IPS-NIHi7 (cell line): Measurements from ENCODE around the gene PARP12.

Source experiments
- DNase-seq: peaks from one replicate; pipeline ENCODE4 v3.0.0; 2012; ENCODE audit warnings: mixed read lengths; ENCODE audit errors: extremely low spot score

Gene PARP12

DNA sequence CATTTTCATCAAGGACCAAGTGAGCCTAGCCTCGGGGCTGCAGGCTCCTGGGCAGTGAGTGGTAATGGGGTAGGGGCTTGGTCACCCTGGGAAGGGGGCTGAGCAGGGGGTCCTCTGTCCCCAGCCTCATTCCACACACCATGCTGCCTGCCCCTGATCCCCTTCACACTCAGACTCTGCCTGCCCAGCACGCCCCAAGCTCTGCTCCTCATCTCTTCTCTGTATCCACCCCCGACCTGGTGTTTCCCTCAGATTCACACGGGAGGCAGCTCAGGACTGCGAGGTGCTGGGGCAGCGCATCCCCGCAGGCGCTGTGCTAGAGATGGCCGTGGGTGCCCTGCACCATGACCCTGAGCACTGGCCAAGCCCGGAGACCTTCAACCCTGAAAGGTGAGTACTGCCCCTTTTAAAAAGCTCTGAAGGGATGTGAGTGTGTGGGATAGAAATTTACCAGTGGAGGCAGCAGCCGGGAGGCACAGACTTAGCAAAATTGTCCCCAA, 47.2 kb downstream of the PARP12 start:
- DNase-seq, result no peak

GRCh38 chr7:140014123-140014522, 48.6 kb downstream of the PARP12 start:
- DNase-seq, result no peak

DNA sequence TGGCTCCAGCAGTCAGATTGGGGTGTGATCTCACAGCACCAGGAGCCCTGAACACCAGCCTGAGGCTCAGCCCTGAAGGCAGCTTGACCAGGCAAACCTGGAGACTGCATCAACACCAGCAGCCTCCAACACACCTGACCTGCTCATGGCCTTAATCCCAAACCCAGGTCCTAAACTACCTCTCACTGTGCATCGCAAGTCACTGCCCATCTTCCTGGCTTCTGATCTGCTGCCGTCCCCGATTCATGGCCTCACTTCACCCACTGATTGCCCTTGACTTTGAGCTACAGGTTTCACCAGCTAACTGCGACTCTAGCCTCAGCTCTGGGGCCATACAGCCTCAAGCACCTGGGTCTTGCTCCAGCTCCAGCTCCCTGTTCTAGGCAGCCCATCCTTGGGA, 49.1 kb downstream of the PARP12 start:
- no peak for DNase-seq

DNA sequence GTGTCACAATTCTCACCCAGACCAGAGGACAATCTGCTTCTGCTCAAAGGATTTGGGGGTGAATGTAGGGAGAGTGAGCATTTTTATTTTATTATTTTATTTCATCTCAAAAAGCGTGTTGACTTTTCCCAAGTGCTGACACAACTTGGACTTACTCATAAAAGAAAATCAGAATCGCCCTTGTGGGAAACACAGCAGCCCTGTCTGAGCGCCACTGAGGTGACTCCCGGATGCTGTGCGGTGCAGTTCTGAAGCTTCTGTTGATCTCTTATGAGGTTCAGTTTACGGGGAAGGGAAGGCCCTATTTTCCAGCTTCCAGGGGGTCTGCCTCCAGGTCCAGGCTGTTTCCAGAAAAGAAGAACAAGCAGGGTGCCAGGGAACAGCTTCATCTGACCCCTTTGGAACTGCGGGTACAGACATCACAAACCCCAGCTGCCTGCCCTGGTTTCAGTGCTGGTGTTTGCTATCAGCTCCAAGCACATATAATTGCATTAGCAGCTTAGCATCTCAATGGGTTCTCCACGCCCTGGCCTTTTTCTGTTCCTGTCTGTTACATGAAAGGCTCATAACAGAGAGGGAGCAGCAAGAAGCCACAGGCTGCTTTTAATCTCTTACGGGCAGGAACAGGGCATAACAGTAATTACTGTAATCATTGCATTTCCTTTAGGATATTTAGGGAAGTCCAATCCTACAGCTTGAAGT, 52.4 kb downstream of the PARP12 start:
- DNase-seq, result no peak

DNA sequence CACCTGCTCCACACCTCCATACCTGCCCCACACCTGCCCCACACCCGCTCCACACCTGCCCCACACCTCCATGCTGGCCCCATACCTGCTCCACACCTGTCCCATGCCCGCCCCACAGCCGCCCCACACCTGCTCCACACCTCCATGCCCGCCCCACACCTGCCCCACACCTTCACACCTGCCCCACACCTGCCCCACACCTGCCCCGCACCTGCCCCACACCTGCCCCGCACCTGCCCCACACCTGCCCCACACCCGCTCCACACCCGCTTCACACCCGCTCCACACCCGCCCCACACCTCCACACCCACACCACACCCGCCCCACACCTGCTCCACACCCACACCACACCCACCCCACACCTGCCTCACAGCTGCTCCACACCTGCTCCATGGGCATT, 53.0 kb downstream of the PARP12 start:
- no peak for DNase-seq

DNA sequence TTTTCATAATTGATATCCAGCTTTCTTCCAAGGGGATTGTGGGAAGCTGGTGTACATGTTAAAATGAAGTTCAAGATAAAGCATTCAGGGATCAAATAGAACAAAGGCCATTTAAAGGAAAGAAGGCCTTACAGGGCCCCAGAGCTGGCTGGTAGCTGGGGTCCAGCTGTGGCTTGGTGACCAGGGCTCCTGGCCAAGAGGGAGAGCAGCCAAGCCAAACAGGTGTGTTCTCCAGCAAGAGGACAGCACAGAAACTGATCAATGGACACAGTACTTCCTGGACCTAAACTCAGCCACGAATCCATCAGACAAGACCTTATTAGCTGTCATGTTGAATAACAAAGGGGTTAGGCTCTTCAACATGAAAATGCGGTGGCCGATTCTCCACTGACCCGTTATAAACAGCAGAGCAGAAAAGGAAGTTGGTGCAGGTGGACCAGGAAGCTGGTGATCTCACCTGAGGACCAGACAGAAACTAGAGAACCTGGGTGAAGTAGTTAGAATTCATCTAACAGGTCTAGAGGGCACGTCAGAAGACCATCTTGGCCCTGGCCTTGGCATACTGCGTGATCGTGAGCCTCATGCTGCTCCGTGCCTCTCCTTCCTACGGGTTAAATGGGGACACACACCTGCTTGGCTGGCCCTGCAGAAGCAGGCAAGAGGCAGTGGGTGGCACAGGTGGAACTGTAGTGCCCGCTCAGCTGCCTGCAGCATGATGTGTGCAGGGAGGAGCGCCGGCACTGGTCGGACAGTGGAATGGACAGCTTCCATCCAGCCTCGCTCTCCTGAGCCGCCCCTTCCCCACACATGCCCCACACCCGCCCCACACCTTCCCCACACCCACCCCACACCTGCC, 53.8 kb downstream of the PARP12 start:
- DNase-seq, result no peak

DNA sequence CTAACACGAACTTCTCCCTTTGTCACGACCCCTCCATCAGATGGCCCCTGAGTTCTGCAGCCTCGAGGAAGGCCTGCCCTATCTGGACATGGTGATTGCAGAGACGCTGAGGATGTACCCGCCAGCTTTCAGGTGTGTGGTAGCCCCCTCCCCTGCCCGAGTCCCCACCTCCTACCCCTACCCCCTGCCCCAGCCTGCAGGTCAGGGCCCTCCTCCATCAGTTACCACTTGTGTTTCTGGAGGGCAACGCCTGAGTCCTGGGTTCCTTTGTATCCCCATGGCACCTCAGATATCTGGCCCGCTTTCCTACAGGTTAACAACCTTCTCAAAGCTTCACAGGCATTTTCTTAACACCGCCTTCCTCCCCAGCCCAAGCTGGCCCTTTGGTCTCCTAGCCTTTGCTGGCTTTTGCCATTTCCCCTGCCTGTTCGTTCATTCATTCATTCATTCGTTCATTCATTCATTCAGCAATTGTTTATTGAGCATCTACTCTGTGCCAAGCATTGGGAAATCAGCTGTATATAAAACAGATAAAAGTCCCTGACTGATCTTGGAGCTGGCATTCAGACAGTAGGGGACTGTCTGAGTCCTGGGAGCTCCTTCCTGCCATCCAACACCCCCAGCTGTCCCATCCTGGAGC, 55.6 kb downstream of the PARP12 start:
- no peak for DNase-seq

- no peak for DNase-seq
These were observed 56.2 kb downstream of the PARP12 start for GRCh38 chr7:140006600-140006999.

- peak; percentile 90 for DNase-seq
These were observed 56.8 kb downstream of the PARP12 start for GRCh38 chr7:140005754-140006503.

- DNase-seq, result no peak
These were observed 57.4 kb downstream of the PARP12 start for GRCh38 chr7:140005341-140005740.

DNA sequence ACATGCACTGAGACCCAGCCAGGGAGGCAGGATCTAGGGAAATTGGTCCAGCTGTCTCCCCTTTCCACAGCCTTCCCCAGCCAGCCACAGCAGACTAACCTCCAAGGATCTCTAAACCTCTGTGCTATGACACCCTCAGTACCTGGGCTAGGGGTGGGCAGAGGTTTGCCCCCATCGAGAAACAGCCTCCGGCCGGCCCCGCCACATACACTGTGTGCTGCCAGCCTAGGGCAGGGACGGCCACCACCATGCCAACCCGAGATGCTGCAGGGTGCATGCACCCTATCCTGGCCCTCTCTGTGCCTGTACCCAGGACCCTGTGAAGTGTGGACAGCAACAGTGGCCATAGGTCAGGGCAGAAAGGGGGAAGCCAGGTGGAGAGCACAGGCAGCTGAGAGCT, 58.1 kb downstream of the PARP12 start:
- no peak for DNase-seq

DNA sequence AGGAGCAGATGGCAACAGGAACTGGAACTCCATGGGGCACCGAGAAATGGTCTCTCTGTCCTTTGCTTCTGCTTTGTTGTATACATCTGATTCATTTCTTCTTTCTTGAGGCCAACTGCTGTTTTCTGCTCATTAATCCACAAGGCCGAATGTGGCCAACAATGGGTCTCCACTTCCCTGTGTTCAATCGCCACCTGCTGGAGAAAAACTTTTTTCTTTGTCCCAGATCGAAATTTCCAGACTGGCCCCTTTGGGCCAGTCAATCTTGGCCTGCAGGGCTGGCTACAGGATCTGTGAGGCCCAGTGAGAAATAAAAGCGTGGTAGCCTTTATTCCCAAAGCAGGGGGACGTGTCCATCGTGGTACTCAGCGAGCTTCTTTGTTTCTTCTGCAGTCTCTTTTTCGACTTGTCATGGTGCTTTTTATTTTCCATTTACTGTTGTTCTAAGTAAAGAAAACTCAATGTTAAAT, 58.8 kb downstream of the PARP12 start:
- DNase-seq, result peak; percentile 77

- no peak for DNase-seq
These were observed 62.0 kb downstream of the PARP12 start for GRCh38 chr7:140000666-140001268.

GRCh38 chr7:139999516-139999915, 63.2 kb downstream of the PARP12 start:
- no peak for DNase-seq

DNA sequence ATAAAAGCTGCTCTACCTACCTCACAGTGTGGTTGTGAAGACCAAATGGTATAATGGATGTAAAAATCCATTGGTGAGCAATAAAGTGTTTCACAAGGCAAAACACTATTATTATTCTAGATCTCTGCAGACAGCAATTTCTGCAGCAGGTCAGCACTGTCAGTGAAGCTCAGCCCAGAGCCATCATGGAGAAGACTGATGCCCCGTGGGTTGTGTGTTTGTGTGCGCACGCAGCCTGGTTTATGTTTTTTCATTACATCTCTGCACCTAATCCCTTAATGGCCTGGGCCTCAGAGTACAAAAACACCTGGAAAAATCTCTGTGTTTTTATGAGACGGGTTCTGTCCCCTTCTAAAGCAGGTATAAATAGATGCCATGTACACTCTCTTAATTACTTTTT, 64.2 kb downstream of the PARP12 start:
- DNase-seq, result no peak

DNA sequence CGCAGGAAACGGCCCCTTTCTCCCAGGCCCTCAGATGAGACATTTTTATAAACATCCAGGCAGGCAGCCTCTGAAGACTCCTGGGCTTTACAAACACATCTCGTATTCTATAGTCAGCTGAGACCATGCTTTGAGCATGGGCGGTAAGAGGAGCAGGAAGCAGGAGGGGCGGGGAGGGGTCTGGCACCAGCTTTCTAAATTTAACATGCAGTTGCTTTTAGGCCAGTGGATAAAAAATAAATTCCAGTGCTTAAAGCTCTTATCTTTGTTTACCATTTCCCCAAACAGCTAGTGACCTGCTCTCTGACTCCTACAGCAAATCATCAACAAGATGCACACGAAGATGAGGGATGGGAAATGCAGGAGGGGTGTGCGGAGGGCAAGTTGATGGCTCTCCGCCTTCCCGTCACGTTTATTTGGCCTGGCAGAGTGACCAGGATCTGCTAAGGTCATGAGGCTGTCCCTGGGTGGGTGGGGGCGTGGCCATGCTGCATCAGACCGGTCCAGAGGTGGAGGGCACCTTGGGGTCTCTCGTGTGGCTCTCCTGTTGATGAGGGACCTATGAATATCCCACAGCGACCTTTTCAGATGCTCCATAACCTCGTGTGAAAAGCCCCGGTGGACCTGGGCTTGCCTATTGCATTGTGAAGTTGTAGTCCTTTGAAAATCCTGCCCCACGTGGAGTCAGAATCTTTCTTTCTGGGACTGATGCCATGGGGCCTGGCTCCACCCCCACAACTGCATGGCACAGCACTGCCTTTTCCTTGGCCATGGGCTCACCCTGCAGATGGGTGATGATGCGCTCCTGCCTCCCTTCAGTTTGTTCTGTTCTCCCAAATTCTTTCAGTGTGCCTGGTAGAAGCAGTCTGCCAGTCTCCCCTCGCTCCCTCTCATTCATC, 67.5 kb downstream of the PARP12 start:
- DNase-seq, result no peak

DNA sequence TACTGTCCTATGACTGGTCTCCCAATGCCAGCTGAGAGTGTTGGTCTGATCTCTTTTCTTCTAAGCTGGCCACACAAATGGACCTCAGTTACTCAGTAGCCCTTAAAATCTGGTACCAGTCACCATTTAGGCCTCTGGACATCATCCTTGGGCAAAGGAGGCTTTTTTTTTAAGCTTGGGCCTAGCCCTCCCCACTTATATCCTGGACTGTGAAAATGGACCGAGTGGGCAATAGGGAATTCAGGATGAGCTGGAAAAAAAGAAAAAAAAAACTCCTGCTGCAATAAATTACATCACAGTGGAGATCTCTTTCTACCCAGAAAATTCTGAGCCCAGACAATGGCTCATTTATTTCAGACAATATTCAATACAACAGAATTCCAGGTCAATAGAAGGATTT, 68.4 kb downstream of the PARP12 start:
- no peak for DNase-seq

DNA sequence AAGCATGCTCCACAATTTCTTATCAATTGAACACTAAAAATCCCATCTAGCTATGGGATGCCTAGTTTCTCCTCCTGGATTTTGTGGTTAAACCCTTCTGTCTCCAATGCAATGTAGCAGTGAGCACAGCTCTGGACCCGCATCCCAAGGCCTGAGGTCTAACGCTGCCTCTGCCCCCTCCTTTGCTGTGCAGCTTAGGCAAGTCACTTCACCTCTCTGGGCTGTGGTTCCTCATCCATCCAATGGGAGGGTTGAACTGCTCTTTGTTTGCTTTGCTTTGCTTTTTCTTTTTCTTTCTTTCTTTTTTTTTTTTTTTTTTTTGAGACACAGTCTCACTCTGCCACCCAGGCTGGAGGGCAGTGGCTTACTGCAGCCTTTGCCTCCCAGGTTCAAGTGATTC, 69.2 kb downstream of the PARP12 start:
- no peak for DNase-seq

DNA sequence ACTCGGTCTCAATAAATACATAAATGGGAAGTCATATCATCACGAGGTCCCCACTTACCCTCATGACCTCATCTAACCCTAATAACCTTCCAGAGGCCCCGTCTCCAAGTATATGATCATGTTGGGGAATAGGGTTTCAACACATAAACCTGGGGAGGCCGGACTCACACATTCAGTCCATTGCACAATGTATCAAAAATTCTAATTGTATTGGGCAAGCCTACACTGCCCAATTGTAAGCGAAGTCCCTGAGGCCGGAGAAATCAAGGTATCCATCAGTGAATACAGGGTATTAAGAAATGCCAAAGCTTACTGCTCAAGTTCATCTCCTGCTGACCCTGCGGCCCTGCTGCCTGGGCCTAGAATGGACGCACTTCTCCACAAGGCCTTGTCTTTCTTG, 69.6 kb downstream of the PARP12 start:
- no peak for DNase-seq

GRCh38 chr7:139992353-139993044, 70.3 kb downstream of the PARP12 start:
- DNase-seq, result no peak
